DOHH2 (cell line): ENCODE measurements around the gene EPB41L5.

Experiments used
- H3F3A ChIP-seq: fragments of 200-600 bp; sonication (generic), shearing (Covaris generic); 2 replicates; pipeline ENCODE4 v1.6.0; 2016; ENCODE audit warnings: antibody characterized with exemption, mild to moderate bottlenecking; ENCODE audit not compliant: control insufficient read depth, insufficient read depth
- H3K27ac ChIP-seq: fragments of 200-600 bp; sonication (generic); 2 replicates; pipeline ENCODE4 v1.5.1; 2014; ENCODE audit warnings: low read depth, mild to moderate bottlenecking, low read length, moderate library complexity
- H3K27me3 ChIP-seq: fragments of 200-600 bp; sonication (generic); 2 replicates; pipeline ENCODE4 v1.6.1; 2014; ENCODE audit warnings: mild to moderate bottlenecking, low read length, mixed read lengths; ENCODE audit not compliant: control insufficient read depth
- H3K36me3 ChIP-seq: fragments of 200-600 bp; sonication (generic); 2 replicates; pipeline ENCODE4 v1.6.1; 2014; ENCODE audit warnings: mild to moderate bottlenecking, low read length, moderate library complexity, mixed read lengths; ENCODE audit not compliant: control insufficient read depth
- H3K4me1 ChIP-seq: fragments of 200-600 bp; sonication (generic); 2 replicates; pipeline ENCODE4 v1.6.1; 2014; ENCODE audit warnings: mild to moderate bottlenecking, low read length, mixed read lengths; ENCODE audit not compliant: control insufficient read depth
- H3K4me2 ChIP-seq: fragments of 200-600 bp; sonication (generic); 2 replicates; pipeline ENCODE4 v1.6.0; 2014; ENCODE audit warnings: mild to moderate bottlenecking, low read length, moderate library complexity
- H3K4me3 ChIP-seq: fragments of 200-600 bp; sonication (generic); 2 replicates; pipeline ENCODE4 v1.5.1; 2014; ENCODE audit warnings: mild to moderate bottlenecking, low read length, mixed read lengths
- H3K79me2 ChIP-seq: fragments of 200-600 bp; sonication (generic); 2 replicates; pipeline ENCODE4 v1.6.1; 2014; ENCODE audit warnings: mild to moderate bottlenecking, low read length, mixed read lengths; ENCODE audit not compliant: control insufficient read depth
- H3K9me2 ChIP-seq: fragments of 200-600 bp; sonication (generic); replicated peaks from 2 replicates; pipeline ENCODE4 v1.6.1; 2014; ENCODE audit warnings: mild to moderate bottlenecking, low read length, mixed read lengths; ENCODE audit not compliant: control insufficient read depth
- H3K9me3 ChIP-seq: fragments of 200-600 bp; sonication (generic); 2 replicates; pipeline ENCODE4 v1.6.1; 2014; ENCODE audit warnings: antibody characterized with exemption, low read length, mixed read lengths; ENCODE audit not compliant: control insufficient read depth, insufficient read depth
- H4K20me1 ChIP-seq: fragments of 200-600 bp; sonication (generic); 2 replicates; pipeline ENCODE4 v1.6.0; 2014; ENCODE audit warnings: low read depth, mild to moderate bottlenecking, antibody characterized with exemption, low read length, moderate library complexity; ENCODE audit not compliant: control insufficient read depth, insufficient read depth
- EZH2phosphoT487 ChIP-seq: fragments of 200-600 bp; sonication (generic); IDR thresholded peaks from 2 replicates; pipeline ENCODE4 v1.6.1; 2017; ENCODE audit warnings: borderline replicate concordance, mild to moderate bottlenecking, antibody characterized with exemption, low read length, moderate library complexity, mixed read lengths
- TF ChIP-seq, protein P1 (sequence below): fragments of 200-600 bp; sonication (generic); IDR thresholded peaks from one replicate; pipeline ENCODE4 v1.5.1; 2014; ENCODE audit warnings: antibody characterized with exemption, mild to moderate bottlenecking, low read depth, low read length; ENCODE audit not compliant: poor library complexity, severe bottlenecking

Gene EPB41L5

DNA sequence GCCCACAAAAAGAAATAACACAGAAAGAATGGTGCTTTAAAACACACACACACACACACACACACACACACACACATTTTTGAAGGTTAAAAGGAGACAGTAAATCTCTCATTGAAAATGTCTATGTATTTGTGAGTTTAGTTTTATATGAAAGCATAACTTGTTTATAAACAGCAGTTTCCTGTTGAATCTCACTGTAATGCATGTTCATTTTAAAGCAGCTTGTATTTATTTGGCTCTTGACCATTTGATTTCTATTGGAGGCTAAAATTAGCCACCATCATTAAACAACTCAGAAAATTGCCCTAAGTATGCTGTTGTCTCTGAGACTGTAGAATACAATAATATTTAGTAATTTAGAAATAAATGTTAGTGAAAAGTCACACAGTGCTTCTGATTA lies 115.3 kb downstream of the EPB41L5 start:
- Histone ChIP-seq H3K4me2 (no peak overlapping the region), H3K9me2 (no peaks in the 10 kb centered on the region), H3K27ac (no peak overlapping the region), H3K36me3 (no peaks in the 10 kb centered on the region), H3K27me3 (no peaks in the 10 kb centered on the region), H3K4me3 (no peak overlapping the region), H3K79me2 (no peaks in the 10 kb centered on the region), H4K20me1 (no peaks in the 10 kb centered on the region), H3K4me1 (no peaks in the 10 kb centered on the region), H3K9me3 (no peaks in the 10 kb centered on the region), H3F3A (no peaks in the 10 kb centered on the region)
- no peak for TF ChIP-seq EZH2phosphoT487
- TF ChIP-seq, protein P1, sequence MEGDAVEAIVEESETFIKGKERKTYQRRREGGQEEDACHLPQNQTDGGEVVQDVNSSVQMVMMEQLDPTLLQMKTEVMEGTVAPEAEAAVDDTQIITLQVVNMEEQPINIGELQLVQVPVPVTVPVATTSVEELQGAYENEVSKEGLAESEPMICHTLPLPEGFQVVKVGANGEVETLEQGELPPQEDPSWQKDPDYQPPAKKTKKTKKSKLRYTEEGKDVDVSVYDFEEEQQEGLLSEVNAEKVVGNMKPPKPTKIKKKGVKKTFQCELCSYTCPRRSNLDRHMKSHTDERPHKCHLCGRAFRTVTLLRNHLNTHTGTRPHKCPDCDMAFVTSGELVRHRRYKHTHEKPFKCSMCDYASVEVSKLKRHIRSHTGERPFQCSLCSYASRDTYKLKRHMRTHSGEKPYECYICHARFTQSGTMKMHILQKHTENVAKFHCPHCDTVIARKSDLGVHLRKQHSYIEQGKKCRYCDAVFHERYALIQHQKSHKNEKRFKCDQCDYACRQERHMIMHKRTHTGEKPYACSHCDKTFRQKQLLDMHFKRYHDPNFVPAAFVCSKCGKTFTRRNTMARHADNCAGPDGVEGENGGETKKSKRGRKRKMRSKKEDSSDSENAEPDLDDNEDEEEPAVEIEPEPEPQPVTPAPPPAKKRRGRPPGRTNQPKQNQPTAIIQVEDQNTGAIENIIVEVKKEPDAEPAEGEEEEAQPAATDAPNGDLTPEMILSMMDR = no peak

DNA sequence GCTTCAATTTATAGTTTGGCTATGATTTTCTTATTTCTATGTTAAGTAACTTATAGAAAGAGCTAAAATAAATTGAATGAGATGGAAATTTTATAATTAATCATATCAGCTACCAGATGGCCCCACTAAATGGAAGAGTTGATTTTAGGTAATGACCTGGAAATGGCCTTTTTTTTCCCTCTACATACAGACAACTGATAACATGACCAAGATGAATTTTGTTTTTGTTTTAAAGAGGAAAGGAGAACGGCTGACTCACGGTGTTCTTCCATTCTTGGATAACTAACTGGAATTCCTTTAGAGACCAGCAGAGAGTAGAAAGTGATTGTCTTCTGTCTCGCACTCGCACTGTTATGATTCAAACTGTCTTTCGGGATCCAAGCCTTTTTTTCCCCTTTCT lies 119.3 kb downstream of the EPB41L5 start:
- no peaks in the 10 kb centered on the region for H3K9me2 ChIP-seq
- no peaks in the 10 kb centered on the region for H3K9me3 ChIP-seq
- H3K36me3 ChIP-seq = no peaks in the 10 kb centered on the region
- H4K20me1 ChIP-seq = no peaks in the 10 kb centered on the region
- H3K4me2 ChIP-seq = no peak overlapping the region
- H3K4me1 ChIP-seq = no peaks in the 10 kb centered on the region
- no peak overlapping the region for H3K4me3 ChIP-seq
- H3K79me2 ChIP-seq = no peaks in the 10 kb centered on the region
- TF ChIP-seq EZH2phosphoT487 = no peak
- TF ChIP-seq, protein P1 = no peak
- no peaks in the 10 kb centered on the region for H3F3A ChIP-seq
- H3K27me3 ChIP-seq = no peaks in the 10 kb centered on the region
- no peak overlapping the region for H3K27ac ChIP-seq

DNA sequence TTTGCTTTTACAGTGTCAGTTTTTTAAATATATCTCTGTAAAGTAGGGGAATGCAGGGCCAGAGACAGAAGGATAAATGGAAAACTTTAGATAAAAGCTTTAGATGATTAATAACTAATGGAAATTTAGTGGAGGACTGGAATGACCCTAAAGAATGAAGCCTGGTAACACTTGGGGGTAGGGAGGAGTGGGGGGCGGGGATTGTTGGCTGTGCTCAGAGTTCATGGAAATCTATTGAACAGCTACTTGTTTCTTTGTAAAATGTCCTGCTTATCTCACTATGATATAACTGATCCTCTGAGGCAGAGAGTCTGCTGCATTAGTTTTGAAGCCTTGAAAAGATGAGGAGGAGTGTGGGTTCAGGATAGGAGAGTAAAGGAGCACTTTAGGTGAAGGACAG lies 119.8 kb downstream of the EPB41L5 start:
- no peaks in the 10 kb centered on the region for H3F3A ChIP-seq
- H3K4me1 ChIP-seq = no peaks in the 10 kb centered on the region
- H3K79me2 ChIP-seq = no peaks in the 10 kb centered on the region
- no peak overlapping the region for H3K4me3 ChIP-seq
- H3K4me2 ChIP-seq = no peak overlapping the region
- TF ChIP-seq EZH2phosphoT487 = no peak
- TF ChIP-seq, protein P1 = no peak
- no peaks in the 10 kb centered on the region for H3K36me3 ChIP-seq
- no peaks in the 10 kb centered on the region for H3K9me3 ChIP-seq
- no peaks in the 10 kb centered on the region for H3K9me2 ChIP-seq
- no peaks in the 10 kb centered on the region for H4K20me1 ChIP-seq
- H3K27me3 ChIP-seq = no peaks in the 10 kb centered on the region
- no peak overlapping the region for H3K27ac ChIP-seq
